Measurements from ENCODE around the gene ADISSP.

The ADISSP gene

GRCh38 chr20:3733119-3733995 lies 34.2 kb downstream of the ADISSP start:
- Histone ChIP-seq H3K27ac (ENCODE audit: low read depth, low read length) (no peak overlapping the region), H3K36me3 (ENCODE audit: control insufficient read depth, insufficient read depth, low read length) (no peaks in the 10 kb centered on the region), H3K9ac (ENCODE audit: low read depth, low read length) (no peak overlapping the region), H3K27me3 (ENCODE audit: control insufficient read depth, insufficient read depth, low read length) (peaks cover 28% of the 10 kb centered on the region), H3K4me3 (ENCODE audit: low read depth, low read length) (peak overlapping the region; percentile 48; the same call in 1 of the 2 replicates), H3K9me3 (ENCODE audit: control insufficient read depth, insufficient read depth, low read length) (no peaks in the 10 kb centered on the region), H3K4me1 (ENCODE audit: control insufficient read depth, insufficient read depth, low read length) (no peaks in the 10 kb centered on the region; the same call in 1 of the 2 replicates)

GRCh38 chr20:3732327-3733118 lies 35.0 kb downstream of the ADISSP start, which contains the start of gene HSPA12B:
HSPA12B (plus strand) TSS chr20:3732685; CDS start chr20:3738675, 5,990 bp downstream.
- peaks cover 37% of the 10 kb centered on the region for H3K27me3 ChIP-seq (ENCODE audit: control insufficient read depth, insufficient read depth, low read length)
- H3K4me3 ChIP-seq (ENCODE audit: low read depth, low read length), result peak within 1 kb of the TSS; percentile 48
- no peak within 1 kb of the TSS for H3K9ac ChIP-seq (ENCODE audit: low read depth, low read length)

GRCh38 chr20:3731944-3732326 lies 35.6 kb downstream of the ADISSP start:
- H3K27me3 ChIP-seq (ENCODE audit: control insufficient read depth, insufficient read depth, low read length), result peaks cover 42% of the 10 kb centered on the region
- no peak overlapping the region; the same call in 1 of the 2 replicates for H3K4me3 ChIP-seq (ENCODE audit: low read depth, low read length)
- no peaks in the 10 kb centered on the region for H3K36me3 ChIP-seq (ENCODE audit: control insufficient read depth, insufficient read depth, low read length)
- H3K9me3 ChIP-seq (ENCODE audit: control insufficient read depth, insufficient read depth, low read length), result no peaks in the 10 kb centered on the region
- H3K27ac ChIP-seq (ENCODE audit: low read depth, low read length), result no peak overlapping the region
- H3K4me1 ChIP-seq (ENCODE audit: control insufficient read depth, insufficient read depth, low read length), result no peaks in the 10 kb centered on the region; the same call in 1 of the 2 replicates
- no peak overlapping the region for H3K9ac ChIP-seq (ENCODE audit: low read depth, low read length)

More at GRCh38 chr20:3732327-3733118, 35.0 kb downstream of the ADISSP start, which contains the start of gene HSPA12B:
- H3K4me1 ChIP-seq (ENCODE audit: control insufficient read depth, insufficient read depth, low read length), result no peaks in the 10 kb centered on the region; the same call in 1 of the 2 replicates
- no peaks in the 10 kb centered on the region for H3K9me3 ChIP-seq (ENCODE audit: control insufficient read depth, insufficient read depth, low read length)
- H3K27ac ChIP-seq (ENCODE audit: low read depth, low read length), result no peak within 1 kb of the TSS
- no peaks in the 10 kb centered on the region for H3K36me3 ChIP-seq (ENCODE audit: control insufficient read depth, insufficient read depth, low read length)

- Histone ChIP-seq H3K4me1 (ENCODE audit: control insufficient read depth, insufficient read depth, low read length) (no peaks in the 10 kb centered on the region; the same call in 1 of the 2 replicates), H3K36me3 (ENCODE audit: control insufficient read depth, insufficient read depth, low read length) (no peaks in the 10 kb centered on the region), H3K9me3 (ENCODE audit: control insufficient read depth, insufficient read depth, low read length) (no peaks in the 10 kb centered on the region), H3K9ac (ENCODE audit: low read depth, low read length) (no peak overlapping the region), H3K4me3 (ENCODE audit: low read depth, low read length) (no peak overlapping the region), H3K27me3 (ENCODE audit: control insufficient read depth, insufficient read depth, low read length) (peaks cover 42% of the 10 kb centered on the region), H3K27ac (ENCODE audit: low read depth, low read length) (no peak overlapping the region)
Observed at GRCh38 chr20:3730803-3731672, 36.5 kb downstream of the ADISSP start.

GRCh38 chr20:3729811-3730540 lies 37.6 kb downstream of the ADISSP start:
- Histone ChIP-seq H3K9me3 (ENCODE audit: control insufficient read depth, insufficient read depth, low read length) (no peaks in the 10 kb centered on the region), H3K4me1 (ENCODE audit: control insufficient read depth, insufficient read depth, low read length) (no peaks in the 10 kb centered on the region; the same call in 1 of the 2 replicates), H3K27me3 (ENCODE audit: control insufficient read depth, insufficient read depth, low read length) (peaks cover 42% of the 10 kb centered on the region), H3K4me3 (ENCODE audit: low read depth, low read length) (no peak overlapping the region), H3K27ac (ENCODE audit: low read depth, low read length) (no peak overlapping the region), H3K36me3 (ENCODE audit: control insufficient read depth, insufficient read depth, low read length) (no peaks in the 10 kb centered on the region), H3K9ac (ENCODE audit: low read depth, low read length) (no peak overlapping the region)

GRCh38 chr20:3729378-3729777 lies 38.2 kb downstream of the ADISSP start:
- H3K27ac ChIP-seq (ENCODE audit: low read depth, low read length), result no peak overlapping the region
- H3K4me1 ChIP-seq (ENCODE audit: control insufficient read depth, insufficient read depth, low read length), result no peaks in the 10 kb centered on the region; the same call in 1 of the 2 replicates
- H3K9me3 ChIP-seq (ENCODE audit: control insufficient read depth, insufficient read depth, low read length), result no peaks in the 10 kb centered on the region
- H3K9ac ChIP-seq (ENCODE audit: low read depth, low read length), result no peak overlapping the region
- H3K4me3 ChIP-seq (ENCODE audit: low read depth, low read length), result no peak overlapping the region
- peaks cover 42% of the 10 kb centered on the region for H3K27me3 ChIP-seq (ENCODE audit: control insufficient read depth, insufficient read depth, low read length)
- no peaks in the 10 kb centered on the region for H3K36me3 ChIP-seq (ENCODE audit: control insufficient read depth, insufficient read depth, low read length)

GRCh38 chr20:3728876-3729275 lies 38.7 kb downstream of the ADISSP start:
- Histone ChIP-seq H3K9ac (ENCODE audit: low read depth, low read length) (no peak overlapping the region), H3K4me1 (ENCODE audit: control insufficient read depth, insufficient read depth, low read length) (no peaks in the 10 kb centered on the region; the same call in 1 of the 2 replicates), H3K27me3 (ENCODE audit: control insufficient read depth, insufficient read depth, low read length) (peaks cover 42% of the 10 kb centered on the region), H3K9me3 (ENCODE audit: control insufficient read depth, insufficient read depth, low read length) (no peaks in the 10 kb centered on the region), H3K27ac (ENCODE audit: low read depth, low read length) (no peak overlapping the region), H3K36me3 (ENCODE audit: control insufficient read depth, insufficient read depth, low read length) (no peaks in the 10 kb centered on the region), H3K4me3 (ENCODE audit: low read depth, low read length) (no peak overlapping the region)

- Histone ChIP-seq H3K4me3 (ENCODE audit: low read depth, low read length) (no peak overlapping the region), H3K9ac (ENCODE audit: low read depth, low read length) (no peak overlapping the region), H3K4me1 (ENCODE audit: control insufficient read depth, insufficient read depth, low read length) (no peaks in the 10 kb centered on the region; the same call in 1 of the 2 replicates), H3K9me3 (ENCODE audit: control insufficient read depth, insufficient read depth, low read length) (no peaks in the 10 kb centered on the region), H3K36me3 (ENCODE audit: control insufficient read depth, insufficient read depth, low read length) (no peaks in the 10 kb centered on the region), H3K27ac (ENCODE audit: low read depth, low read length) (no peak overlapping the region), H3K27me3 (ENCODE audit: control insufficient read depth, insufficient read depth, low read length) (peaks cover 37% of the 10 kb centered on the region)
Observed at GRCh38 chr20:3728354-3728753, 39.2 kb downstream of the ADISSP start.

GRCh38 chr20:3727401-3728021 lies 40.0 kb downstream of the ADISSP start:
- no peak overlapping the region for H3K9ac ChIP-seq (ENCODE audit: low read depth, low read length)
- H3K9me3 ChIP-seq (ENCODE audit: control insufficient read depth, insufficient read depth, low read length), result no peaks in the 10 kb centered on the region
- H3K4me1 ChIP-seq (ENCODE audit: control insufficient read depth, insufficient read depth, low read length), result no peaks in the 10 kb centered on the region; the same call in 1 of the 2 replicates
- no peaks in the 10 kb centered on the region for H3K36me3 ChIP-seq (ENCODE audit: control insufficient read depth, insufficient read depth, low read length)
- no peak overlapping the region for H3K4me3 ChIP-seq (ENCODE audit: low read depth, low read length)
- H3K27ac ChIP-seq (ENCODE audit: low read depth, low read length), result no peak overlapping the region
- H3K27me3 ChIP-seq (ENCODE audit: control insufficient read depth, insufficient read depth, low read length), result peaks cover 29% of the 10 kb centered on the region
